ENCODE data around the gene OBSL1. TPM values are rescaled to one million over a fixed set of nuclear protein-coding genes. Genes with fewer than 3 reads are reported as not detected.

OBSL1 gene
- total RNA-seq, 2 donors from 2014 or later = 150 to 157 TPM

DNA sequence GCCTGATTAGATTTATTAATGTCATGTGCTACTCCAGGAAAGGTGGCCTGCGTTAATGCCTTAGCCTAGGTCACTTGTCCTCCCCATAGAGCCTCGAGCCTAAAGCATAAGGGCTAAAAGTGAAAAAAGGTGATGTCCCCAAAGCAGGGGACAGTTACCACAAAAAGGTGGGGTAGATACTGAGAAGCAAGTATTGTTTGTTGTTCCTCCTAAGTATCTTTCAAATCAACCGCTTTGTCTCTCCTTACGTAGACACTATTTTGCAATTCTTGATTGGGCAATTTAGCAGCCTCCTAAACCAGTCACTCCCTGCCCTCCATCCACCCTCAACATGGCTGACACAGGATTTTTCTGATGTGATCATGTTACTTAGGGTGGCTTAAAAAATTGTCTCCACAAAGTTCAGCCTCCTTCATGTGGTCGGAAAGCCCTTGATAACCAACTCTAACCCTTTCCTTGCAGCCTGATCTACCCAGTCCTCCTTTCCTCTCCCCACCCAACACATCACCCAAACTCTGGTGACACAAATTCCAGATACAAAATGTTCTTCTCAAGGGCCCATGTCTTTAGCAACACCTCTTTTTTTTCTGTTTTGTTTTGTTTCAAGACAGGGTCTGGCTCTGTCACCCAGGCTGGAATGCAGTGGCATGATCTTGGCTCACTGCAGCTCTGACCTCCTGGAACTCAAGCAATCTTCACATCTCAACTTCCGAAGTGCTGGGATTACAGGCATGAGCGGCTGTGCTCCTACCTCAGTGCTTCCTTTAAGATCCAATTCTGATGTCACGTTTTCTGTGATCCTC lies 7.7 kb upstream of the OBSL1 start:
- Histone ChIP-seq H3K27me3 (no peaks in the 10 kb centered on the region), H3K4me1 (no peaks in the 10 kb centered on the region), H3K9me3 (no peaks in the 10 kb centered on the region), H3K4me3 (no peak overlapping the region), H3K36me3 (no peaks in the 10 kb centered on the region), H3K27ac (peak overlapping the region in 1 of 2 donors; percentile 7)
- TF ChIP-seq, protein P1, sequence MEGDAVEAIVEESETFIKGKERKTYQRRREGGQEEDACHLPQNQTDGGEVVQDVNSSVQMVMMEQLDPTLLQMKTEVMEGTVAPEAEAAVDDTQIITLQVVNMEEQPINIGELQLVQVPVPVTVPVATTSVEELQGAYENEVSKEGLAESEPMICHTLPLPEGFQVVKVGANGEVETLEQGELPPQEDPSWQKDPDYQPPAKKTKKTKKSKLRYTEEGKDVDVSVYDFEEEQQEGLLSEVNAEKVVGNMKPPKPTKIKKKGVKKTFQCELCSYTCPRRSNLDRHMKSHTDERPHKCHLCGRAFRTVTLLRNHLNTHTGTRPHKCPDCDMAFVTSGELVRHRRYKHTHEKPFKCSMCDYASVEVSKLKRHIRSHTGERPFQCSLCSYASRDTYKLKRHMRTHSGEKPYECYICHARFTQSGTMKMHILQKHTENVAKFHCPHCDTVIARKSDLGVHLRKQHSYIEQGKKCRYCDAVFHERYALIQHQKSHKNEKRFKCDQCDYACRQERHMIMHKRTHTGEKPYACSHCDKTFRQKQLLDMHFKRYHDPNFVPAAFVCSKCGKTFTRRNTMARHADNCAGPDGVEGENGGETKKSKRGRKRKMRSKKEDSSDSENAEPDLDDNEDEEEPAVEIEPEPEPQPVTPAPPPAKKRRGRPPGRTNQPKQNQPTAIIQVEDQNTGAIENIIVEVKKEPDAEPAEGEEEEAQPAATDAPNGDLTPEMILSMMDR (IDR thresholded peaks at IDR 0.05) = no peak
- DNase-seq (ENCODE audit: low spot score) = no peak

DNA sequence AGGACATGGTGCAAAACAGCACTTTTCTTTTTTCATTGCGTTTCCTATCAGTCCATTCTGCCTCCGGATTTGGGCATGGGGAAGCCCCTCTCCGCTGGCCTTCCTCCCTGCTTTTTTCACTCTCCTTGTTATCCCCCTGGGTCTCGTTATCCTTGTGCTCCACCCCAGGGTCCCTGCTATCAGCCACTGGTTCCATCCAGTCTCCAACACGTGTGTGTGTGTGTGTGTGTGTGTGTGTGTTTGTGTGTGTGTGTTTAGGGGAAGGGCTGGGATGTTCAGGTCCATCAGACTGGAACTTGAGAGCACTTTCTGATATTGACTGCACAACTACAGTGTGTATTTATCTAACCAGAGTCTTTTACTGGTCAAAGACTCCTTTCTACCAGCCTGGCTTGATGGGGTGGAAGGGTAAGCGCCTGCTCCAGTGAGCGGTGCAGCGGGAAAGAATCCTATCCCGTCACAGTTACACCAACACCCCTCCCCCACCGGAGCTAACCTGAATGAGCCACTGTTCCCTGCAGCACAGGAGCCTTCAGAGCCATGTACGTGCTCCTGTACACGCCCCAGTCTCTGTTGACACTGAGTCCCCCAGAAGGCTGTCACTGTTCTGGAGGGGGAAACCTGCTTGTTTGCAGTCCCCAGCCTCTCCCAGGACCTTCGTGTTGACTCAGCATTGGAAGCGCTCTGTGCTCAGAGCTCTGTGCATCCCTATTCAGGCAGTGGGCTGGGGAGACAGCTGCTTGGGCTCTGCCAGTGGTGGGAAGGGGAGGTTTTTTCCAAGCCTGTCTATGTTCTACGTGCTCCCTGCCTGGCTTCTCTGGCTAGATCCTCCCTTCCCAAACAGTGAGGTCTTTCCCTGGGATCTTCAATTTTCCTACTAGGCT lies 5.4 kb upstream of the OBSL1 start:
- Histone ChIP-seq H3K4me3 (no peak overlapping the region), H3K27me3 (no peaks in the 10 kb centered on the region), H3K9me3 (no peaks in the 10 kb centered on the region), H3K4me1 (peaks cover 0 to 6% of the 10 kb centered on the region in 2 donors), H3K36me3 (no peaks in the 10 kb centered on the region), H3K27ac (no peak overlapping the region)
- DNase-seq (ENCODE audit: low spot score) = no peak
- TF ChIP-seq, protein P1 (IDR thresholded peaks at IDR 0.05) = no peak

DNA sequence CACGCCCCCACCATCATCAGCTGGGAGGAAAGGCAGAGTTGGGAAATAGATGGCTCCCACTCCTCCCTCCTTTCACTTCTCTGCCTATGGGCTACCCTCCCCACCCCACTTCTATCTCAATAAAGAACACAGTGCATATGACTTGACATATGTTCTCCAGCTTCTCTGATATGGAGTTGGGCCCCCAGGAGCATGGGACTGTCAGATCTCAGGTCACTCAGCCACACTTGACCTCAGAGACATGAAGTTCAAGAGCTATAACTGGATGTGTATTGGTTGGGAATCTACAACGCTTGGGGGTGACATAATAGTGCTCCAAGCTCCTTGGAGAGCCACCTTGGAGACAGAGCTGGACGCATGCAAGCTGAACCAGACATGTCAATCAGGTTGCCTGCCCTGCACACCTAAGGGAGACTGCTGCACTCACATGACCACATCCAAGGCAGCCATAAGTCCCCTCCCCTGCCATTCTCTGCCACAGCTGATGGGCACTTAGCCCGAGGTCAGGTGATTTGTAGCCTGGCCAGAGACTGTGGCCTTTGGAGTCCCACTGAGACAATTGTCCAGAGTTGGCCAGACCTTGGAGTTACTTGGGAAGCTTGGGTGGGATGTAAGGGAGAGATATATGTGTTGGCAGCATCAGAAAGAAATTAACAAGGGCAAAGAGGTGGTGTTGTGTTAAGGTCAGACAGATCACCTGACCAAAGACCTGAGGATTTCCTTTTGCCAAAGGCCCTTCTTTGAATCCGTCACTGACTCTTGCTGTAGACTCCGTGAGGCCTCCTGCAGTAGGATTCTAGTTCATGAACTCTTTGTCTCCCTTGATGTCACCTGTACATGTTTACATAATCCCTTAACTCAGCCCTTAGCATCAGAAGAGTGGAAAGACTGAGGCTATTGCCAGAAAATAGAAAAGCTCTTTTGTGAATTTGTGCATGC lies 4.5 kb upstream of the OBSL1 start:
- TF ChIP-seq, protein P1 (IDR thresholded peaks at IDR 0.05) = no peak
- H3K9me3 ChIP-seq = no peaks in the 10 kb centered on the region
- DNase-seq (ENCODE audit: low spot score) = no peak

DNA sequence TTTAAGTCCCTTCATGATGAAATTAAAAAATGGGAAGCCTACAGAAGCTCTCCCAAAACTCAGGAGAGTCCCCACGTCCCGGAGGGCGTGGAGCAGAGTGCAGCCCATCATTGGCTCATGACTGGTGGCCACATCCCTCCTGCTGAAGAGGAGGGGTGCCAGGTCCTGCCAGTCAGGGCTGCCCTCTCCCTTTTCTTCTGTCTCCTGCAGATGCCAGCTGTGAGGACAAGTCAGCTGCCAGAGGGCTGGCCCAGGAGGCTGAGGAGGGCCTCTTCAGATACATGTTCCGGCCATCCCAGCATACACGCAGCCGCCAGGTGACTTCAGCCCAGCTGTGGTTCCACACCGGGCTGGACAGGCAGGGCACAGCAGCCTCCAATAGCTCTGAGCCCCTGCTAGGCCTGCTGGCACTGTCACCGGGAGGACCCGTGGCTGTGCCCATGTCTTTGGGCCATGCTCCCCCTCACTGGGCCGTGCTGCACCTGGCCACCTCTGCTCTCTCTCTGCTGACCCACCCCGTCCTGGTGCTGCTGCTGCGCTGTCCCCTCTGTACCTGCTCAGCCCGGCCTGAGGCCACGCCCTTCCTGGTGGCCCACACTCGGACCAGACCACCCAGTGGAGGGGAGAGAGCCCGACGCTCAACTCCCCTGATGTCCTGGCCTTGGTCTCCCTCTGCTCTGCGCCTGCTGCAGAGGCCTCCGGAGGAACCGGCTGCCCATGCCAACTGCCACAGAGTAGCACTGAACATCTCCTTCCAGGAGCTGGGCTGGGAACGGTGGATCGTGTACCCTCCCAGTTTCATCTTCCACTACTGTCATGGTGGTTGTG lies 3.4 kb upstream of the OBSL1 start:
- Histone ChIP-seq H3K27ac (peak overlapping the region; percentile 13 to 14), H3K9me3 (no peaks in the 10 kb centered on the region), H3K36me3 (no peaks in the 10 kb centered on the region), H3K4me1 (peaks cover 0 to 16% of the 10 kb centered on the region in 2 donors), H3K4me3 (no peak overlapping the region), H3K27me3 (no peaks in the 10 kb centered on the region)
- DNase-seq (ENCODE audit: low spot score) = no peak
- TF ChIP-seq, protein P1 (IDR thresholded peaks at IDR 0.05) = no peak

More for the DNA sequence above, 4.5 kb upstream of the OBSL1 start:
- Histone ChIP-seq H3K4me3 (no peak overlapping the region), H3K36me3 (no peaks in the 10 kb centered on the region), H3K4me1 (peaks cover 0 to 10% of the 10 kb centered on the region in 2 donors), H3K27me3 (no peaks in the 10 kb centered on the region), H3K27ac (no peak overlapping the region)
